NCI-H2029 treated with DMSO at 0.1 percent for 48 hours (cell line): ENCODE results near the gene ARF5.

ENCODE experiments used
- DNase-seq: peaks from one replicate; lab custom pipeline; 2025; lab: John Stamatoyannopoulos, UW

The ARF5 gene

GRCh38 chr7:127635659-127636285, 47.6 kb downstream of the ARF5 start:
- no peak for DNase-seq

DNA sequence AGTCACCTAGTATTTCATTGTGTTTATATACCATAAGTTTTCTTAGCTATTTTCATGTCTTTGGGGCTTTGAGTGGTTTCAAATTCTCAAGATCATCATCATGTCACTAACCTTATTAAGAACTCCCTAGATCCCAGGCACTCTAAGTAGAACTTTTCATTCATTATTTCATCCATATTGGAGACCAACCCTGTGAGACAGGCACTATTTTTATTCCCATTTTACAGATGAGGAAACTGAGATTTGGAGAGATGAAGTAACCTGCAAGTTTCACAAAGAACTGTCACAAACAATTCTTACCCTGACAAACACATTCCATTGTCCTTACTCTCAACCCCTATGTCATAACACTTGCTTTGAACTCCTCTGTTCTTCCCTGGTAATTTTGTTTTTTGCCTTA, 50.0 kb downstream of the ARF5 start:
- DNase-seq, result no peak
